ENCODE data around the gene SOAT2.

- TF ChIP-seq EZH2 (IDR thresholded peaks at IDR 0.05) = no peak
- no peak for TF ChIP-seq POLR2AphosphoS5 (IDR thresholded peaks at IDR 0.05; ENCODE audit: borderline replicate concordance, low read depth, low read length)
Observed at GRCh38 chr12:53096759-53097158, 6.5 kb upstream of the SOAT2 start.

Data from SK-N-MC (cell line).